ENCODE data around the gene ACAD10.

GRCh38 chr12:111636209-111636945, 49.5 kb upstream of the ACAD10 start:
- TF ChIP-seq, protein P1, sequence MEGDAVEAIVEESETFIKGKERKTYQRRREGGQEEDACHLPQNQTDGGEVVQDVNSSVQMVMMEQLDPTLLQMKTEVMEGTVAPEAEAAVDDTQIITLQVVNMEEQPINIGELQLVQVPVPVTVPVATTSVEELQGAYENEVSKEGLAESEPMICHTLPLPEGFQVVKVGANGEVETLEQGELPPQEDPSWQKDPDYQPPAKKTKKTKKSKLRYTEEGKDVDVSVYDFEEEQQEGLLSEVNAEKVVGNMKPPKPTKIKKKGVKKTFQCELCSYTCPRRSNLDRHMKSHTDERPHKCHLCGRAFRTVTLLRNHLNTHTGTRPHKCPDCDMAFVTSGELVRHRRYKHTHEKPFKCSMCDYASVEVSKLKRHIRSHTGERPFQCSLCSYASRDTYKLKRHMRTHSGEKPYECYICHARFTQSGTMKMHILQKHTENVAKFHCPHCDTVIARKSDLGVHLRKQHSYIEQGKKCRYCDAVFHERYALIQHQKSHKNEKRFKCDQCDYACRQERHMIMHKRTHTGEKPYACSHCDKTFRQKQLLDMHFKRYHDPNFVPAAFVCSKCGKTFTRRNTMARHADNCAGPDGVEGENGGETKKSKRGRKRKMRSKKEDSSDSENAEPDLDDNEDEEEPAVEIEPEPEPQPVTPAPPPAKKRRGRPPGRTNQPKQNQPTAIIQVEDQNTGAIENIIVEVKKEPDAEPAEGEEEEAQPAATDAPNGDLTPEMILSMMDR (IDR thresholded peaks at IDR 0.05), result no peak
- TF ChIP-seq POLR2A (IDR thresholded peaks at IDR 0.05), result no peak

All from esophagus squamous epithelium (tissue), 4 donors.